EL (cell line): Measurements from ENCODE around the gene SRGAP3.

Source experiments
- DNase-seq: peaks from one replicate; pipeline ENCODE4 v3.0.0-alpha.2; 2016

Gene SRGAP3

DNA sequence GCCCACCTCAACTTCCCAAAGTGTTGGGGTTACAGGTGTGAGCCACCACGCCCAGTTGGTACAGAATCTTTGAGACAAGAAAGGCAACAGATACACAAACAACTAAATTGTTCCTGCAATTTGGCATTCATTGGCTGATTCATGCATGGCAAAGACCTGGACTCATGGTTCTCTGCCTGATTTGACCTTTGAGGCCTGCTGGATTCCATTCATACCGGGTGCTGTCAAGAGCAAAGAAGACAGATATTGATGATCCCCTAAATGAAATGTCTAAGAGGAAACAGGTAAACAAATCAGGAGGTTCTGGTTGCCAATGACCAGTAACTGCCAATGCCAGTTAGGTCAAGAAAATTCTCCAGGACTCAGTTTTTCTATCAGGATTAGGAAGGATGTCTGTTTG is 242.2 kb downstream of the SRGAP3 start:
- DNase-seq = no peak

DNA sequence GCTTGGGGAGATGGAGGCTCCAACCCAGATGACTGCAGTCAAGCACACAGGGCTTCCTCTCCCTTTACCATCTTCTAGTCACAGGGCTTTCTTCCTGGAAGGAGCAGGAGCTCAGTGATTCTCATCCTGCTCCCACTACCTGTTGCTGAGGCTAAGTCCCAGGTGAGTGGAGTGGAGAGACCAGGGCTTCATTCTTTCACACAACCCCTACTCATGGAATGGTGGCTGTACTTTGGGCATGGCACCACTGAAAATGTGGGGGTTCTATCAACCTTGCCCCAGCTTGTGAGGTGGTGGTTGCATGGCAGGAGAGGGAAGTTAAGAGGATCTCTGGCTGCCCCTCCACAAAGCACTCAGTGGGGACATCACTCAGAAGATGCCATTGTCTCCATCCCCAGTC is 249.4 kb downstream of the SRGAP3 start:
- DNase-seq = no peak

DNA sequence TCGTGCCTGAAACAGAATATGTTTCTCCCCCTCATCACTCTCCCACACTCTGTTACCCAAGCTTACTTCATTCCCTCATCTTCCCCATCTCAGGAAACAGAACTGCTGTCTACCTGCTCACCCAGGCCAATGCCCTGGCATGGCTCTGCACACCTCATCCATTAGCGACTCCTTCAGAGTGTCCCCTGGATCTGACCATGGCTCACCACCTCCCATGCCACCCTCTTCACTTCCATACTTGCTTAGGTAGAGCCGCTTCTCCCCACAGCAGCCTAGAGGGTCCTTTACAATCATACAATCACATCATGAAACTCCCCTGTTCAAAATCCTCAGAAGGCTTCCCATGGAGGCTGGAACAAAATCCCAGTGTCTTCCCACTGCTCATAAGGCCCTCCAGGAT is 252.3 kb downstream of the SRGAP3 start:
- no peak for DNase-seq

DNA sequence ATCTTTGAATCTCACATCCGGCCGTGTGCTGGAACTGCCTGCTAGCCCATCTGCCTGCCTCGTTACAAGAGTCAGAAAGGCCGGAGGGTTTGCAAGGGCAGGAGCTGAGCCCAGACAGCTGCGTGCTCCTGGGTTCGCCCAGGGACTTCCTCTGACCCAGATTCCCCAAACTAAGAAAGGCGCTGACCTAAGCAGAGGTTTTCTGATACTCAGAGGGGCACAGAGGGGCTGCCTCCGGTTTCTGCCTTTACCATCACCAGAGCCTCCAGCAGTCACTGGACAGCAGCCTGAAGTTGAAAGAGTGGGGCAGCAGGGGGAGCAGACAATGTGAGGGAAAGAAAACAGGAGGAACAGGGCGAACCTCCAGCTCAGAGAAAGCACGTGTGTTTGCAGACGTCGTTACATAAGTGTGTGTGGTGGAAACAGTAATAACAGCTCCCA is 252.7 kb downstream of the SRGAP3 start:
- peak; percentile 42 for DNase-seq

DNA sequence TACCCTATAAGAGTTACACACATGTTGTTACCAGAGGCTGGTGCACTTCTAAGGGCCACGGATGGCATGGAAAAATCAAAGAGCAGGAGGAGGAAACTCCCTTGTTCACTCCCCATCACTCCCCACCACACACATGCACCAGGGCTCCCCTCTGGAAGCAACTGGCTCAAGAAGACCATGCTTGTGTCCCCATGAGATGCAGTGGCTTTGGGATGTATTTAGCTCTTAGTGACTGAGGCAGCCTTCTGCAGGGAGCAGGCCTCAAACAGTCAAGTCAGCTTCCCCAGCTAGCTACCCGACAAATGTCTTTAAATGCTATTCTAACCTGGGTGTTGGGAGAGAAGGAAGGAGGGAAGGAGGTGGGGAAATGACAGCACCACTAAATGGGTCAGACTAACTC is 253.2 kb downstream of the SRGAP3 start:
- DNase-seq = no peak

DNA sequence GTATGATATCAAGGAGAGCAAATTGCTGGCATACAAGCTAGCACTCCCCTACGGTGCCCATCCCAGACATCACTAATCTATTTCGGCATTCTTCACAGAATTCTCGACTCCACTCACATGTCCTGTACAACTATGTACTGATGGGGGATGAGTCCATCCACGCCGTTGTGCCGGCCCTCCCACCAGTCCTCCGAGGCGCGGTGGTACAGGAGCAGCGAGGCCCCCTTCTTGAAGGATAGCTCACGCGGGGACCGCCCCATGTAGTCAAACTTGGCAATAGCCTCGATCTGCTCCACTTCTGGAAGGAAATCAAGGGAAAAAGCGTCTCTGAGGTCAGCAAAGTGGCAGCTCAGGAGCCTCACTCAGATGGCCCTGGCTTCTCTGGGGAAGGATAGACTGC is 255.2 kb downstream of the SRGAP3 start:
- no peak for DNase-seq

DNA sequence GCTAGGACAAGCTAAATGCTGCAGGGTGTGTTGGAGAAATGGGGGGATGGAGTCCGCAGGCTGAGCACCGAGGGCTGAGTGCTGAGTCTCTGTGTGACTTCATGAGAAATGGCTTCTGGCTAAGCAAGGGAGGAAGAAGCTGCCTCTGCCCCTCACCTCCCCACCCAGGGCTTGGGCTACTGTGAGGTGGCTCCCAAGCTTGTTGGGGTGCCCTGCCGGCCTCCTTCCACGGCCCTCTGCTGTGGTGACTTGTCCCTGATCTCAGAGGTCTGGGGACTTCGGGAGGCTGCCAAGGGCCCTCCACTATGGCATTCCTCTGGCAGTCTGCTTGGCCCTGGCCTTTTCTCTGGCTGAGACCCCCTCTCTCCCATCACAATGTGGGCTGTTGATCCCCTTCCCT is 256.1 kb downstream of the SRGAP3 start:
- DNase-seq = no peak

DNA sequence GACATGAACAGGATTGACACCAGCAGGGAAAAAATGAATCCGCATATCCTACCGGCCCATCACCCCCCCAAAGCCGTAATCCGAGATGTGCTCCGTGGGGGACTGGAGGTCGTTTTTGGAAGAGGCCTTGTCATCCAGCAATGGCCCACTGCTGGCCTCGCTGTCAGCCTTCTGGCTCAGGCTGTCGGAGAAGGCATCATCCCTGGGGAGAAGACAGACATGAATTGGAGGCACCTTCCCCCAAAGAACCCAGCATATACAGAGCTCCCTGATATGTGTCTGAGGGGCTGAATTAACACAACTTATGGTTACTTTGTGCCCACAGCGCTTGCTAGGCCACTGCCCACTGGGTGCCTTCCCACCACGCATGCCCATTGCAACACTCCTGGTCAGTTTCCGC is 256.6 kb downstream of the SRGAP3 start:
- DNase-seq = no peak

DNA sequence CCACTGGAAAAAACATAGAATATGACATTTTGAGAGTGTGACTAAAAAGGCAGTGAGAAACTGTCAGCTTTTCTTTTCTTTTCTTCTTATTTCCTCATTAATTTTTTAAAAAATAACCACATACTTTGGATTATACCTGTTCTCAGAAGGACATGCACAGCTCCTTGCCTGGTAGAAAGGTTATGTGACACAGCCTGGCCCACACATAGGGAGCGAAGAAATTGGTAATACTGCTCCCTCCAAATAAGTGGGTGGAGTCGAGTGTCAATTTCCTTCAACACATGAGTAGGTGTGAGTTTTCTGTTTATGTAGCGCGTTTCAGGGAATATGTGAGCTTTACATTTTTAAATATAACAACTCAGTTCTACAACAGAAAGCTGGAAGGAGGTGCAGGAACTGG is 257.2 kb downstream of the SRGAP3 start:
- no peak for DNase-seq

DNA sequence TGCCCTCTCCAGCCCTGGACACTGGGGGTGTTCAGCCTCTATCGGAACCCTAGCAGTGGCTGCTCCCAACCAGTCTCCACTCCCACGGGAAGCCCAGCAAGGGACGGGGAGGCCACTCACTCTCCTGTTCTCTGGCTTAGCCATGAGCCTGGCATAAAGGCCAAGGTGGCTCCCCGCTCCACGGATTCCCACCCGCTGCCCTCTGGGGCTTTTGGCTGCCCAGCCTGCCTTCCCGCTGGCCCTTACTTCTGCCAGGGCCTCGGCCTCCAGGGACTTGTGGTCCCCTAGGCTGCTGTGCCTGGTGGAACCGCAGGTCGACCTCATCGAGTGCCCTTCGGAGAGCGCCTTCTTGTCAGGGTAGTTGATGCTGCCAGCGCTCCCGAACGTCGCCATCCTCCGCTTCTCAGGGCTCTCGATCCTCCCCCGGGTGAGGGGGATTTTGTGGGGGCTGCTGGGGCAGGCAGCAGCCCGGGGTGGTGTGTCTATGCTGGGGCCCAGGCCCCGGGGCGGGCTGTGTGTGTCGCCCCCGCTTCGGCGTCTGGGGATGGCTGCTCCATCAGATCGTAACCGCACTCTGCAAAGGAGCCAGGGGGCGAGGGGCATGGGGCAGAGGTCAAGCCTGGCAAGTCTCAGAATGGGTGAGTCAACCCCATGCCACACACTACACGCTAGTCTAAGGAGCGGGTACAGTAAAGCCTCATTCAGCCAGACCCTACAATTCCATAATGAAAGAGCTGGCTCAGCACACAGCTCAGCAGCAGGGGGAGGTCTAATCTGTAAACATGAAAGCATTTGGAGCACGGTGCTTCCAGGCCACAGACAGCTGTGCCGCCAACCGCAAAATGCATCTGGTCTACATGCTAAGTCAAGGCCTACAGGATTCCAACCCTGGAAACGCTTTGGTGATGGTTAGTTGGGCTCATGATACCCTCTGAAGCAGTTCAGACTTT is 258.9 kb downstream of the SRGAP3 start:
- peak; percentile 32 for DNase-seq

DNA sequence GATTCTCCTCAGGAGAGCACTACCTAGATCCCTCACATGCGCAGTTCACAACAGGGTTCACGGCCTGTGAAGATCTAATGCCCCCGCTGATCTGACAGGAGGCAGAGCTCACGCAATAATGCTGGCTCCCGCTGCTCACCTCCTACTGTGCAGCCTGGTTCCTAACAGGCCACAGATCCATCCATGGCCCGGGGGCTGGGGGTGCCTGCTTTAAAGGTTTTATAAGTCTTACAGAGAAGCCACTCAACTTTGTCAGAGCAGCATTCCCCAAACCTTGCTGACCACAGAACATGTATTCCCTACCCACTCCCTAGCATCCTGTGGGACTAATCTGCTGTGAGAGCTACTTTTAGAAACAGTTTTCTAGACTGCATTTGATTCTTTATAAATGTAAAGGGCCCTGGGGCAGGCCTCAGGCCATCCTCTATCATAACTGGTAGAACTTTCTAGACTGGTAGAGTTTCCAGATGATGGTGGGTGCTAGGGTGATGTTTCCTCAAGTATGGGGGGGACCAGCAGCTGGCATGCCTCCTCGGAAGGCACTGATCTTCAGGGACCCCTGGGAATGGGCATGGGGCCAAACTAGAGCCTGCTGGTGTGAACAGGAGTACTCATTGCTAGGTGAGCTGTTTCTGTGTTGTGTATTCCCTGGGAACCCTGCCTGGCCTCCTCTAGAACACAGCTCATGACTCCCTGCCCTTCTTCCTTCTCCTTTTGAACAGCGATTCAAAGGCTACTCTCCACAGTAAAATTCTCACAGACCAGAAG is 260.5 kb downstream of the SRGAP3 start:
- no peak for DNase-seq

DNA sequence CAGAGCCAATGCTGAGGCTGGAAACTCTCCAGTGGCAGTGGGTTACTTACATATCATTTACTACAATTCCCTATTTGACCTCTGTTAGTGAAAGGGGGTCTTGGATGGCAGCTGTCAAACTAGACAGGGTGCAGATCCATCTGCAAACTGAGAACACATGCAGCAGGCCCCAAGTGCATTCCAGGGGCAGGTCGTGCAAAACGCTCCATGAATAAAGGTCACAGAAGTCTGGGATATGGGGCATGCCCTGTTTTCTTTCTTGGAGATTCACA is 261.1 kb downstream of the SRGAP3 start:
- DNase-seq = no peak

DNA sequence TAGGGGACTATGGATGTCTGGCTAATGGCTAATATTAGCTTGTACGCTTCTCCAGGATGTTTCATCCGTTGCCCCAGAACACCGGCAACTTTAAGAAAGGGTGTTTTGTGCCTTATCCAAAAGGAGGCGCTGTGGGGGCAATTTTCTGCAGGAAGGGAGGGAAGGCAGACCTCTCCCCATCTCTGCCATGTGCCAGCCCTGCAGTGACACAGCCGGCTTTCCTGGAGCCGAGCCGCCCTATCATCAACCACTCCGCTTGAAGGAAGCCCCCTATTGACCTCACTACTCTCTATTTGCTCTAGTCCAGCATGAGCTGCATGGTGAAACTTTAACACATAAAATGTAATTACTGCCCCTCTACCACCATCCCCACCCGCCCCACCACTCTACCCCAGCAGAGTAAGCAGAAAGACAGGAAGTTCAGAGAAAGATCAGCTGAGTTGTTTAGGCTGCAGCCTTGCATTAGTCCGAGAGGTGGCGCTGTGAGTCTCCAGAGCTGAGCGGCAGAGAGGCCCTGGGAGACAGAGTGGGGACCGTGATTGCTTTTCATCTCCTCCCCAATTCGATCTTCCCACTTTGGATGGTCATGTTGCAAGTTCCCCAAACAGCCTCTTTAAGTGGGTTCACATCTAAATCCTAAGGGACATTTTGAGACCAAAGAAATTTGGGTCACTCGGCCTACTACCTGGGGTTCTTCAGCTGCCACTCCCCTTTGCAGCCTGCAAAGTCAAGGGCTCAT is 261.6 kb downstream of the SRGAP3 start:
- DNase-seq = peak; percentile 58

DNA sequence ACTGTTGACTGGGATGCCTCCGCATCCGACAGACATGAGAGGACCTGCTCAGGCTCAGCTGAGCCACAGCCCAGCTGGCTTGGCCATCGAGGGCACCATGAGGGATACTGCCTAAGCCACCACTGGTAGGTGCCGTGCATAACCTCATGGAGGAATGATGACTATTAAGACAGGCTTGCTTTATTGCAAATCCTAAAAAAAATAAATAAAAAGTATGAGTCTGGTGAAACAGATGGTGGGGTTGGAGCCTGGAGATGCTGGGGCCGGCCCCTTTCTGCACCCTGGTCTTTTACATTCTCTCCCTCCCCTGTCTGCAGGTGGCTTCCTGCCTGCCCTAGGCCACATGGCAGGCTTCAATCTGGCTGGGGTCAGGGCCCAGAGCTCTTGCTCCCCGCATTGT is 262.2 kb downstream of the SRGAP3 start:
- DNase-seq = no peak

DNA sequence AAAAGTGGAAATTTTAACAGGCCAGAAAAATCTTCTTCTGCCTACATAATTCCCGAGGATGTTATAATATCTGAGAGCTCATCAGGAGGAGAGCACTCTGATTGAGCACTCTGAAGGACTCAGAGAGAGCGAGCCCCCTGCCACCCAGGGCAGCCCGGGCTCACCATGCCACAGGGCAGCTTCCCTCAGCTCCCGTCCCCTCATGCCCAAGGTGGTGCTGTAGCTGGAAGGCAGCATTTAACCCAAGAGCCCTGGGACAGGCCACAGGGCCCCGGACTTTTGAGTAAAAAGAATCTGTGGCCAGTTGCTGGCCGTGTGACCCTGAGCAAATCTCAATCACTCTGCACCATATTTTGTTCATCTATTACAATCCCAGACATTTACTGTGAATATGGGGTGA is 262.7 kb downstream of the SRGAP3 start:
- no peak for DNase-seq

DNA sequence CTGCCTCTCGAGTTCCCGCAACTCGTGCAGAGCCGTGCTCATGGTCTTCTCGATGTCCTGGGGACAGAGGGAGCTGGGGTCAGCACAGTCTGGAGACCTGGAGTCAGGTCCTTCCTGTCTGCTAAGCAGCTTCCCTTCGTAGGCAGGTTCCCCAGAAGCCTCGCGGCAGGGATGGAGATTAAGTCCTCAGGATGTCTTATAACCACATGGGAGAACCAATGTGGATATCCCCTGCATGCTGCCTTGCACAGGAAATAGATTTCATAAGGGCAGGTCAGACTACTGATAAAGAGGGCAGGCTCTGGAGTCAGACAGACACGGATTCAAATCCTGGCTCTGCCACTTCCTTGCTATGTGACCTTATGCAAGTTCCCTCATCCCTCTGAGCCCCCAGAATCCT is 263.6 kb downstream of the SRGAP3 start:
- DNase-seq = no peak

DNA sequence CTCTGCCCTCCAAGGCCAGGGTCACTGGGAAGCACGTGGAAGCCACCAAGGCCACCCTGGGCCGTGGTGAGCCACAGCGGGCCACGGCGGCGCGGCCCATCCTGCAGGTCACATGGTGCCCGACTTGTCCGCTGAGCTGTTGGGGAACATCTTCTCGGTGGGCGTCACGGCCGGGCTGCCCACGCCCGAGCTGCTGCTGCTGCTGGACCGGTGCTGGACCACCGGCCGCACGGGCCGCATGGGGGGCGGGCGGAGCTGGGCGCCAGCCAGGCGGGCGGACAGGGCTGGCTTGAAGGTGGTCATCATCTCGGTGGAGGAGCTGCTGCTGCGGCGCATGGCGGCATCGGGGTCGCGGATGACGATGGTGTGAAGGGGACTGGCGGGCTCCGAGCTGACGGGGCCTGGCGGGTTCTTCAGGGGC is 264.0 kb downstream of the SRGAP3 start:
- no peak for DNase-seq

DNA sequence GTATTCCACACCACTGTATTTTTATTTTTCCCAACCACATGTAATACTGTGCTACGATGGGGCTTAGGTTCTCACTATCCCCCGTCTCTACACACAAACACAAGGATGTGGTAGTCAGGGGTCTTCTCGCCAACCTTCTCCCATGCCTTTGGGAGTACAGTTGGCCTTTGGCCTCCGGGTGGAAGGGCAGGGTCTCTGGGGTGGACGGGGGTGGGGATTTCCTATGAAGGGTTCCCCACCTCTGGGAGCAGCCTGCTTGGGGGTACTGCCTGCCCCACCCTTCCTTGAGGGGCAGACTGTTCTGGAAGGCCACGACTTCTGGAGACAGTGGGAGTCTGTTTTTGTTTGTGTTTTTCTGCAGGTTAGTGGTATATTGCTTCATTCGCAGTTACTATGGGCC is 264.9 kb downstream of the SRGAP3 start:
- DNase-seq = no peak

DNA sequence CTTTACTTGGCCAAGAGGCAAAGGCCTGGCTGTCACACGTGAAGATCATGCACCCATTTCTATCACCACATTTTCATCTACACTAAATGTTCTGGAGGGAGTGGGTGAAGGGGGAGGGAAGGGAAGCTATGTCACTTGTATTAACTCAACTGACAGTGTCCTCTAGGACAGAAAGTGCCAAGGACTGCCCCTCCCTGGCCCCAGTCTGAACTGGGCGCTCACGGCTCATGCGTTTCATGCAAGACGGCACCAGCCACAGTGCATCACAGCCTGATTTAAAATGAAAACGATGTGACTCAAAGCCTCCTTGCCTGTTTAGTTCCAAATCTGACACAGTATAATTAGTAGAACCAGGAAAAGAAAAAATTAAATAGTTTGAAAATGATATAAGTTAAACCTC is 265.4 kb downstream of the SRGAP3 start:
- no peak for DNase-seq

DNA sequence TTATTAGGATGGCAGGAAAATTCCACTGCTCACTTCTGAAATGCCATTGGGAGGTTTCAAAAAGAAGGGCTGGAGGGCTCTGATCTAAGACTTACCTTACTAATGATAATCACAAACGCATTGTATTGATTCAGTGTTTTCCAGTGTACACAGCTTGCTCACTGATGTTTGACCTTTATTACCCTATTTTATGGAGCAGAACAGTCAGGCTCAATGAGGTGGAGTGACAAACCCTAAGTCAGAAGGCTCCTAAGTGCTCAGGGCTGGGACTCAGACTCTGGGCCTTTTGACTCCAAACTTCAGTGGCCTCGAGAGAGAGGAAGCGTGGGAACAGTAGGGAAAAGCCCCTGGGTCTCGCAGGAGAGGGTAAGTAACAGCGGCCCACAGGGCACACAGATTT is 265.9 kb downstream of the SRGAP3 start:
- no peak for DNase-seq

DNA sequence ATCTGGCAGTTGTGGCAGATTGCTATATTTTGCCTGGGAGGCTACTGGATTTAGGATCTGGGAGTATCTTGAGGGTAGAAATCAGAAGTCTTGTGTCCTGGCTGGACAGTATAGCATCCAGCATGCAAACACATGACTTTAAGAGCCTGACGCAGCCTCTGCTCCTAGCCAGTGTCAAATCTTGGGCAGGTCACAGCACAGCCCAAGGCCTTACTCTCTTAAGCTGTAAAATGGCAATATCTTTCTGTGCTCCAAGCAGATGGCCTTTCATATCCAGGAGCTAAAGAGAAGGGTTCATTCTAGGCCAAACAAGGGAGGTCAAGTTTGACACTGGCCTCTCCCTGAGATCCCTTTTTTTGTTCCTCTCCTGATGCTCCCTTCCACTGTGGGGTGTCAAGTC is 266.4 kb downstream of the SRGAP3 start:
- DNase-seq = no peak

DNA sequence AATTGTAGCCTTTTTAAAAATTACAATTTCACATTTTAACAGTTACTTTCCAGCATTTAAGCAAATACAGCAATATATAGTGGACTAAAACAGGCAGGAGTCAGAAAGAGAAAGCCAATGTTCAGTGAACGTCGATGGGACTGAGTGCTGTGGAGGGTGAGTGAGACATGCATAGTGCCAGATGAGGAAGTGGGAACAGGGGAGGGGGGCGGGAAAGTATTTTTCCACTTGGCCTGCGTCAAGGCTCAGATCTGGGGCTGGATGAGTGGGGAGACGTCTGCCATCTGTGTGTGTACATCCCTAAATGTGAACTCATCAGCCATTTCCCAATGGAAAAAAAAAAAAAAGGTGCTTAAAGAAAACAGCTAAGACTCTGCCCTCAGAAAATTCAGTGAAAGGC is 266.9 kb downstream of the SRGAP3 start:
- no peak for DNase-seq

DNA sequence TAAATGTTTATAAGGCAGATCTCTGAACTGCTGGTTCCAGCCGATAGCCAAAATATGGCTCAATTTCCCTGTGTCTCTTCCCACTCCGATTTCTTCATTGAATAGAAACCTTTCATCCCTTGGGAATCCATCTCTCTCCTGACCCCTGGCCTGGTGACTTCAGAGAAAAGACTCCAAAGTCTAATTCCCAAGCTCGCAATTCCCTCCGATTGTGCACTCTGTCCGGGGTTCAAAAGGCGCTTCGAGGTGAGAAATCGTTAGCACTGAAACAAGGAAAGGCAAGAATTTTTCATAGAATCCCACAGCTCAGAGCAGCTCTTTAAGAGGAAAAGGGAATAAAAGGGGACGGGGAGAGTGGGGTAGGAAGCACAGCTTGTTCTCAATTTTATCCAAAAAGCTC is 267.7 kb downstream of the SRGAP3 start:
- no peak for DNase-seq

DNA sequence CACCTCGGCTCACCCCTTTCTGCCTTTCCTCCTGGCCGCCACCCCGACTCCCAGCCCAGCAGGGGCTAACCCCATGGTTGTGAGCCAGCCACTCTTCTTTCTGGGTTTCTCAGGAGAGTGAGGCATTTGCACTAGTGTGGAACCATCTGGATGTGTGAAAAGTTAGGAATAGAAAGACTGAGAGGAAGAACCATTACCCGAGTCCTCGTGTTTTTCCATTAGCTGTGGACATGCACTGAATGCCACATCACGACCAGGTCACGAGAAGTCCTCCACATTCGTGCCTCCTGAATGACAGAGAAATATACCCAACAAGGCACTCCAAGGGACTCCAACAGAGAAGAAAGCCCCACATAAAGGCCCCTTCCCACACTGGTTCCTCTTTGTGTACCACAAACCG is 268.1 kb downstream of the SRGAP3 start:
- DNase-seq = no peak
